Vagina (tissue), 2 donors: ENCODE data around the gene PPP2R5C. TPM values are rescaled to one million over a fixed set of nuclear protein-coding genes. Genes with fewer than 3 reads are reported as not detected.

Experiments used
- DNase-seq, 2 donors: peaks; one replicate each; pipeline ENCODE4 v3.0.0-alpha.2; 2017; ENCODE audit errors: extremely low spot score in 2 of 2
- H3K27ac ChIP-seq: fragments of 200-600 bp; sonication (generic); one replicate; pipeline ENCODE4 v1.5.1; 2019
- H3K27me3 ChIP-seq: fragments of 200-600 bp; sonication (generic); one replicate; pipeline ENCODE4 v1.5.1; 2019
- H3K36me3 ChIP-seq, 2 donors: fragments of 200-600 bp; sonication (generic); one replicate each; pipeline ENCODE4 v1.5.1; 2017 to 2019
- H3K4me1 ChIP-seq: fragments of 200-600 bp; sonication (generic); one replicate; pipeline ENCODE4 v1.5.1; 2019
- H3K4me3 ChIP-seq, 2 donors: fragments of 200-600 bp; sonication (generic); 1 replicate in 1 of 2; 2 replicates in 1 of 2; pipeline ENCODE4 v1.5.1; 2016 to 2019
- H3K9me3 ChIP-seq: fragments of 200-600 bp; sonication (generic); one replicate; pipeline ENCODE4 v1.5.1; 2019
- CTCF ChIP-seq, 3 experiments: fragments of 450-650 bp in 2 of 3; fragments of 200-600 bp in 1 of 3; sonication (generic) in 1 of 3; IDR thresholded peaks; one replicate each; pipeline ENCODE4 v1.5.1; 2017 to 2019; ENCODE audit warnings: antibody characterized with exemption in 3 of 3, mild to moderate bottlenecking in 2 of 3, moderate library complexity in 2 of 3
- POLR2A ChIP-seq, 2 donors: fragments of 450-650 bp; IDR thresholded peaks; one replicate each; pipeline ENCODE4 v1.6.1; 2017; ENCODE audit warnings: antibody characterized with exemption in 2 of 2, mild to moderate bottlenecking in 2 of 2, moderate library complexity in 2 of 2
- POLR2AphosphoS5 ChIP-seq, 2 donors: sonication (generic); formaldehyde crosslinking; IDR thresholded peaks; one replicate each; pipeline ENCODE4 v1.9.0; 2017; ENCODE audit warnings: antibody characterized with exemption in 2 of 2, mild to moderate bottlenecking in 2 of 2, low read depth in 1 of 2; ENCODE audit not compliant: insufficient read depth in 1 of 2
- intact Hi-C: fragments of 100-400 bp; cut with DNase I; formaldehyde crosslinking; loops from one replicate; pipeline ENCODE4 v1.15.1; 2023
- total RNA-seq: library from RNA; depleted of rRNA; stranded (reverse); fragments of >200 nt; gene quantifications from one replicate; pipeline ENCODE4 v1.2.3, GENCODE V29; 2016

Gene PPP2R5C
- total RNA-seq, 1 donor from 2014 or later, result 88.1 TPM

DNA sequence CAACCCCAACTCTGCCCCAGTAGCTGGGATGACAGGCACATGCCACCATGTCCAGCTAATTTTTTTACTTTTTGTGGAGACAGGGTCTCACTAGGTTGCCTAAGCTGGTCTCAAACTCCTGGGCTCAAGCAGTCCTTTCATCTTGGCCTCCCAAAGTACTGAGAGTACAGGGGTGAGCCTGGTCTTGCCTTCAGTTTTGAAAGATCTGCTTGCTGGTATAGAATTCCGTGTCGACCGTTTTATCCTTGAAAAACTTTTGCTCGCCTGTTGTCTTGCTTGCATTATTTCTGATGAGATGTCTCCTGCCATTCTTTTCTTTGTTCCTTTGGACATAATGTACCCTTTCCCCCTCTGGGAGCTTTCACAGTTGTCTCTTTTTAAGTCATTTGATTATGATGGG, 110.8 kb downstream of the PPP2R5C start:
- Histone ChIP-seq H3K4me3 (no peak overlapping the region), H3K4me1 (peaks cover 22% of the 10 kb centered on the region), H3K27ac (no peak overlapping the region), H3K9me3 (no peaks in the 10 kb centered on the region), H3K36me3 (no peaks in the 10 kb centered on the region), H3K27me3 (no peaks in the 10 kb centered on the region)
- intact Hi-C loops, result no loop called here
- peak in 1 of 2 donors; percentile 54 for DNase-seq
- TF ChIP-seq CTCF (IDR thresholded peaks at IDR 0.05) (no peak), POLR2A (IDR thresholded peaks at IDR 0.05) (no peak), POLR2AphosphoS5 (IDR thresholded peaks at IDR 0.05; ENCODE audit: insufficient read depth in 1 of 2, low read depth in 1 of 2) (no peak)

GRCh38 chr14:101873076-101873825, 111.7 kb downstream of the PPP2R5C start:
- peak in 1 of 2 donors; percentile 47 for DNase-seq
- no peak overlapping the region for H3K4me3 ChIP-seq
- no peaks in the 10 kb centered on the region for H3K9me3 ChIP-seq
- peaks cover 22% of the 10 kb centered on the region for H3K4me1 ChIP-seq
- no peak for TF ChIP-seq CTCF (IDR thresholded peaks at IDR 0.05)
- TF ChIP-seq POLR2A (IDR thresholded peaks at IDR 0.05), result no peak
- TF ChIP-seq POLR2AphosphoS5 (IDR thresholded peaks at IDR 0.05; ENCODE audit: insufficient read depth in 1 of 2, low read depth in 1 of 2), result no peak
- H3K36me3 ChIP-seq, result no peaks in the 10 kb centered on the region
- H3K27ac ChIP-seq, result no peak overlapping the region
- H3K27me3 ChIP-seq, result no peaks in the 10 kb centered on the region
- intact Hi-C loops, result no loop called here

DNA sequence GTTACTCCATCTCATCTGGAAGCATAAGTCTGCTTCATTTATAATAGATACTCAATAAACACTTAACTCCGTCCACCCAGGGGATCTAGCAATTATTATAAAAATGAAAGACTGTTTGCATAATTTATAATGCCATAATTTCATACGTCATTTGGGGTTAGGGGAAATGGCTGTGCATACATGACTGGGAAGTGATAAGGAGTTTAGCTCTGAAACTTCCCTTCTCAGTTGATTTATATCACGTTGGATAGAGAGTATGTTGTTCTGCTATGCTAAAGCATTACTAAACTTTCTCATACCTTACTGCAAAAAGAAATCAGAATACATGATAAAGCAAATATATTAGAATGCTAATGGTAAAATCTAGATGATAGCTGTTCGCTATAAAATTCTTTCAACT, 112.5 kb downstream of the PPP2R5C start:
- intact Hi-C loops, result no loop called here
- Histone ChIP-seq H3K27me3 (no peaks in the 10 kb centered on the region), H3K27ac (no peak overlapping the region), H3K4me3 (no peak overlapping the region), H3K4me1 (peaks cover 22% of the 10 kb centered on the region), H3K36me3 (no peaks in the 10 kb centered on the region), H3K9me3 (no peaks in the 10 kb centered on the region)
- no peak for TF ChIP-seq POLR2AphosphoS5 (IDR thresholded peaks at IDR 0.05; ENCODE audit: insufficient read depth in 1 of 2, low read depth in 1 of 2)
- no peak for TF ChIP-seq CTCF (IDR thresholded peaks at IDR 0.05)
- no peak for TF ChIP-seq POLR2A (IDR thresholded peaks at IDR 0.05)
- DNase-seq, result no peak

DNA sequence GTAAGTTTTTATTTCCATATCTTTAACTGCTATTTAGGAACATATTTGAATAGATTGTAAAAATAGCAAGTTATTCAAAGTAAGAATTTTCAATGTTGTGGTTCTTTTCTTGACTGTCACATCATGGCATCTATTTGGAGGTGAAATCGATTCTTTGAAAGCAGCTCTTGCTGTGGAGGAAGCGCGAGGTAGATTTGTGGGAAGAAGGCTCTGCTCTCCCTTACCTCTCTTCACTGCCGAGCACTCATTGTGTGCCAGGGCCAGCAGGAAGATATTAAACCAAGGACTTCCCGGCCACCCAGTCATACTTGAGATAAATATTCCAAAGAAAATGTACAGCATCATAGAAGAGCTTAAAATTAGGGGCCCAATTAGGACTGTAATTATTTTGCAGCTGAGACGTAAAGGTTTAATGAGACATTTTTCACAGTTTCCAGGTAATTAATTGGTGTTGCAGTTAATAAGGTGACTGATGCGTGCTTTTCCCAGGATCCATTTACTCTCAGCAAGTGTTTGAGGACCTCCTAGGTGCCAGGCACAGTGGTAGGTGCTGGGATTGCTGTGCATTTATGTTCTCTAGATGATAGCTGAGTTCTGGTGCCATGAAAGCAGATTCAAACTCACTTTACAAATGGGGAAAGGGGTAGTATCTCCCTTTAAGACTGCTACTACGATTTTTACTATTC, 113.7 kb downstream of the PPP2R5C start:
- Histone ChIP-seq H3K27ac (peak overlapping the region; percentile 73), H3K27me3 (no peaks in the 10 kb centered on the region), H3K9me3 (no peaks in the 10 kb centered on the region), H3K4me1 (peaks cover 22% of the 10 kb centered on the region), H3K4me3 (no peak overlapping the region), H3K36me3 (no peaks in the 10 kb centered on the region)
- peak in 1 of 2 donors; percentile 65 for DNase-seq
- intact Hi-C loops, result no loop called here
- no peak for TF ChIP-seq POLR2A (IDR thresholded peaks at IDR 0.05)
- no peak for TF ChIP-seq CTCF (IDR thresholded peaks at IDR 0.05)
- TF ChIP-seq POLR2AphosphoS5 (IDR thresholded peaks at IDR 0.05; ENCODE audit: insufficient read depth in 1 of 2, low read depth in 1 of 2), result no peak
